Nephron progenitor cell (in vitro differentiated cells): ENCODE data around the gene NSRP1.

Experiments
- DNase-seq: peaks from one replicate; pipeline ENCODE4 v3.0.0; 2021
- H3K27ac Mint-ChIP-seq: 2 replicates; pipeline ENCODE4 v1.8.0; 2021; ENCODE audit warnings: mild to moderate bottlenecking, moderate library complexity, mixed read lengths
- H3K27me3 Mint-ChIP-seq: 2 replicates; pipeline ENCODE4 v1.8.0; 2021; ENCODE audit warnings: mild to moderate bottlenecking, low read depth, mixed read lengths; ENCODE audit not compliant: poor library complexity
- H3K36me3 Mint-ChIP-seq: 2 replicates; pipeline ENCODE4 v1.8.0; 2021; ENCODE audit warnings: low read depth, mixed read lengths
- H3K4me1 Mint-ChIP-seq: 2 replicates; pipeline ENCODE4 v1.8.0; 2021; ENCODE audit warnings: mixed read lengths
- H3K4me3 Mint-ChIP-seq: 2 replicates; pipeline ENCODE4 v1.8.0; 2021; ENCODE audit warnings: mild to moderate bottlenecking, moderate library complexity, mixed read lengths
- H3K9me3 Mint-ChIP-seq: 2 replicates; pipeline ENCODE4 v1.8.0; 2021; ENCODE audit warnings: mild to moderate bottlenecking, moderate library complexity, mixed read lengths
- CTCF ChIP-seq: fragments of 200-600 bp; sonication (generic); IDR thresholded peaks from 2 replicates; pipeline ENCODE4 v1.5.0; 2021; ENCODE audit warnings: antibody characterized with exemption

Gene NSRP1

GRCh38 chr17:30161601-30162000 lies 45.0 kb downstream of the NSRP1 start:
- H3K27me3 Mint-ChIP-seq = no peaks in the 10 kb centered on the region
- no peak for TF ChIP-seq CTCF
- no peak for DNase-seq
- H3K4me3 Mint-ChIP-seq = no peak overlapping the region
- H3K9me3 Mint-ChIP-seq = peaks cover 42% of the 10 kb centered on the region
- no peak overlapping the region for H3K27ac Mint-ChIP-seq
- H3K4me1 Mint-ChIP-seq = no peaks in the 10 kb centered on the region
- H3K36me3 Mint-ChIP-seq = peaks cover 87% of the 10 kb centered on the region

- no peak overlapping the region for H3K4me3 Mint-ChIP-seq
- H3K4me1 Mint-ChIP-seq = no peaks in the 10 kb centered on the region
- no peak for DNase-seq
- no peaks in the 10 kb centered on the region for H3K27me3 Mint-ChIP-seq
- no peak for TF ChIP-seq CTCF
- peaks cover 63% of the 10 kb centered on the region for H3K36me3 Mint-ChIP-seq
- no peak overlapping the region for H3K27ac Mint-ChIP-seq
- H3K9me3 Mint-ChIP-seq = peaks cover 17% of the 10 kb centered on the region
Measured at GRCh38 chr17:30164531-30164930, 47.9 kb downstream of the NSRP1 start.

GRCh38 chr17:30165147-30165546 lies 48.5 kb downstream of the NSRP1 start:
- no peaks in the 10 kb centered on the region for H3K27me3 Mint-ChIP-seq
- peaks cover 11% of the 10 kb centered on the region for H3K9me3 Mint-ChIP-seq
- no peak for DNase-seq
- H3K27ac Mint-ChIP-seq = no peak overlapping the region
- no peaks in the 10 kb centered on the region for H3K4me1 Mint-ChIP-seq
- no peak overlapping the region for H3K4me3 Mint-ChIP-seq
- TF ChIP-seq CTCF = no peak
- peaks cover 57% of the 10 kb centered on the region for H3K36me3 Mint-ChIP-seq

GRCh38 chr17:30165960-30166359 lies 49.3 kb downstream of the NSRP1 start:
- DNase-seq = no peak
- Mint-ChIP-seq H3K4me3 (no peak overlapping the region), H3K9me3 (peaks cover 2% of the 10 kb centered on the region), H3K4me1 (no peaks in the 10 kb centered on the region), H3K36me3 (peaks cover 49% of the 10 kb centered on the region), H3K27me3 (no peaks in the 10 kb centered on the region), H3K27ac (no peak overlapping the region)
- TF ChIP-seq CTCF = no peak

- no peak overlapping the region for H3K4me3 Mint-ChIP-seq
- no peaks in the 10 kb centered on the region for H3K27me3 Mint-ChIP-seq
- no peaks in the 10 kb centered on the region for H3K9me3 Mint-ChIP-seq
- no peak overlapping the region for H3K27ac Mint-ChIP-seq
- TF ChIP-seq CTCF = no peak
- DNase-seq = no peak
- H3K4me1 Mint-ChIP-seq = no peaks in the 10 kb centered on the region
- H3K36me3 Mint-ChIP-seq = peaks cover 35% of the 10 kb centered on the region
Measured at GRCh38 chr17:30170415-30170987, 53.9 kb downstream of the NSRP1 start.

- Mint-ChIP-seq H3K4me1 (no peaks in the 10 kb centered on the region), H3K36me3 (peaks cover 39% of the 10 kb centered on the region), H3K27me3 (no peaks in the 10 kb centered on the region), H3K9me3 (no peaks in the 10 kb centered on the region), H3K4me3 (no peak overlapping the region), H3K27ac (no peak overlapping the region)
- no peak for TF ChIP-seq CTCF
- no peak for DNase-seq
Measured at GRCh38 chr17:30172560-30172959, 55.9 kb downstream of the NSRP1 start.
